ENCODE results near the gene SH3PXD2A. TPM values are rescaled to one million over a fixed set of nuclear protein-coding genes. Genes with fewer than 3 reads are reported as not detected.

Gene SH3PXD2A
- total and polyA plus RNA-seq, 2 donors (not counting 1 experiment from before 2014, with no cell fraction given), result 3.2 to 33.5 TPM

DNA sequence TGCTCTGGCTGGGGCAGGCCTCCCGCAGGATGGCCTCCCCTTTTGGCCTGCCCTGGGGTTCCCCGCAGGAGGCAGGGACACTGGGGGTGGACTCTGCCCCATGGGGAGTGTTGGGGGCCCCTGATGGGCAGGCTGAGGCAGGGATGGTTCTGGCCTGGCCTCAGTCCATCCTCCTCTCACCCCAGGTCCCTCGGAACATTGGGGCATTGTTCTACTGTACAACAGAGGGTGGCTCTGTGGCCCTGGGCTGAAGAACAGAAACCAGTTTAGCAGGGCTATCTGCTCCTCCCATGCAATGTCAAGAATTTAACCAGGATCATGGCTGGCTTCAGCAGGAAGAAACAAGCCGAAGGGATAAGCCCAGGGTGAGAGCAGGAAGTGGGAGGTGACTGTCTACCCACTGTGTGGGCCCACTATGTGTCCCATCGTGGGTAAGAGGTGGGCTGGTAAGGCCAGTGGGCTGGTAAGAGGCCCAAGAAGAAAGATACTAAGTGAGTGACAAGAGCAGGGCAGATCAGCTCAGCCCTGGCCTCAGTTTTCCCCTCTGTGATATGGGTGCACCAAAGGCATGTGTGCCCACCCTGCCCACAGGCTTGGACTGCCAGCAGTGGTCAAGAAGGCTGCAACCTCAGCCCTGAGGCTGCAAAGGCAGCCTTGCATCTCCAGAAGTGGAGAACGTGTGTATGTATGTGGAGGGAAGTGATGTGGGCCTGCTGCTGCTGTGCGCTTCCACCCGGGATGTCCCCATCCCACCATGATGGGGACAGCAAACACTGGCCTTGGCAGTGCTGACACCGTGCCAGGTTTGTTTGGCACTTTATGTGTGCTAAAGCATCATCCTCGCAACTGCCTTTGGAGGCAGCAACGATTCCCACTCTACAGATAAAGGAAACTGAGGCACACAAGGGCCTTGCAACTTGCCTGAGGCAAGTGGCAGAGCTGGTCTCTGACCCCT is 138.9 kb downstream of the SH3PXD2A start:
- CTCF ChIA-PET, result no interaction called here
- no peaks in the 10 kb centered on the region for H3K4me1 Mint-ChIP-seq
- DNase-seq, result no peak
- no peaks in the 10 kb centered on the region for H3K79me2 ChIP-seq (ENCODE audit: control insufficient read depth, insufficient read depth, low read length)
- H4K20me1 ChIP-seq (ENCODE audit: control insufficient read depth, insufficient read depth, low read length, poor library complexity, severe bottlenecking), result no peaks in the 10 kb centered on the region
- no peaks in the 10 kb centered on the region for H3K9me3 Mint-ChIP-seq (ENCODE audit: insufficient read depth)
- H3K9me3 ChIP-seq (ENCODE audit: control extremely low read depth in 1 of 3, control insufficient read depth in 2 of 3, insufficient read depth in 1 of 3, low read length in 2 of 3), result no peaks in the 10 kb centered on the region
- no peak overlapping the region for H3K27ac Mint-ChIP-seq
- no peak overlapping the region for H3K4me2 ChIP-seq (replicated peaks; ENCODE audit: low read depth, low read length, poor library complexity, severe bottlenecking)
- no peak overlapping the region for H3K9ac ChIP-seq (ENCODE audit: low read length)
- H2AFZ ChIP-seq (ENCODE audit: insufficient read depth, low read depth, low read length, poor library complexity, severe bottlenecking), result no peak overlapping the region
- H3K27me3 Mint-ChIP-seq, result no peaks in the 10 kb centered on the region
- no peaks in the 10 kb centered on the region for H3K4me1 ChIP-seq (ENCODE audit: control insufficient read depth in 2 of 2, insufficient read depth in 2 of 2, low read length in 2 of 2)
- intact Hi-C loops (cut with micrococcal nuclease), result loop anchor here (10.0 kb wide), 1 partner anchor 1208 kb away; no protein-coding TSS in a partner anchor
- no peaks in the 10 kb centered on the region for H3K36me3 ChIP-seq (replicated peaks in 1 of 2; ENCODE audit: control extremely low read depth in 1 of 2, control insufficient read depth in 1 of 2, extremely low read depth in 1 of 2, insufficient read depth in 2 of 2, low read length in 1 of 2)
- H3K4me3 Mint-ChIP-seq, result no peak overlapping the region
- TF ChIP-seq EZH2 (IDR thresholded peaks at IDR 0.05; ENCODE audit: borderline replicate concordance, insufficient read depth, low read depth, low read length, poor library complexity, severe bottlenecking), result no peak
- TF ChIP-seq, protein P1, sequence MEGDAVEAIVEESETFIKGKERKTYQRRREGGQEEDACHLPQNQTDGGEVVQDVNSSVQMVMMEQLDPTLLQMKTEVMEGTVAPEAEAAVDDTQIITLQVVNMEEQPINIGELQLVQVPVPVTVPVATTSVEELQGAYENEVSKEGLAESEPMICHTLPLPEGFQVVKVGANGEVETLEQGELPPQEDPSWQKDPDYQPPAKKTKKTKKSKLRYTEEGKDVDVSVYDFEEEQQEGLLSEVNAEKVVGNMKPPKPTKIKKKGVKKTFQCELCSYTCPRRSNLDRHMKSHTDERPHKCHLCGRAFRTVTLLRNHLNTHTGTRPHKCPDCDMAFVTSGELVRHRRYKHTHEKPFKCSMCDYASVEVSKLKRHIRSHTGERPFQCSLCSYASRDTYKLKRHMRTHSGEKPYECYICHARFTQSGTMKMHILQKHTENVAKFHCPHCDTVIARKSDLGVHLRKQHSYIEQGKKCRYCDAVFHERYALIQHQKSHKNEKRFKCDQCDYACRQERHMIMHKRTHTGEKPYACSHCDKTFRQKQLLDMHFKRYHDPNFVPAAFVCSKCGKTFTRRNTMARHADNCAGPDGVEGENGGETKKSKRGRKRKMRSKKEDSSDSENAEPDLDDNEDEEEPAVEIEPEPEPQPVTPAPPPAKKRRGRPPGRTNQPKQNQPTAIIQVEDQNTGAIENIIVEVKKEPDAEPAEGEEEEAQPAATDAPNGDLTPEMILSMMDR (IDR thresholded peaks at IDR 0.05), result no peak
- no peak overlapping the region for H3K4me3 ChIP-seq (ENCODE audit: control extremely low read depth in 1 of 5, extremely low read depth in 1 of 5, insufficient read depth in 1 of 5, low read depth in 2 of 5, low read length in 4 of 5)
- POLR2A ChIA-PET, result interaction anchor here (0.6 kb wide), 1 partner anchor 151 kb away, joined by 4 read pairs; no protein-coding TSS in a partner anchor
- H3K27me3 ChIP-seq (replicated peaks in 1 of 4; ENCODE audit: control extremely low read depth in 1 of 4, control insufficient read depth in 3 of 4, insufficient read depth in 4 of 4, low read length in 3 of 4), result peaks cover 0 to 2% (median 0%) of the 10 kb centered on the region in 4 experiments
- 84% methylated on average over 9 of the region's 11 CpGs for WGBS (ENCODE audit: insufficient coverage)
- no peak for ATAC-seq (ENCODE audit: low read depth)
- no peak overlapping the region for H3K27ac ChIP-seq (ENCODE audit: low read length in 2 of 2)

DNA sequence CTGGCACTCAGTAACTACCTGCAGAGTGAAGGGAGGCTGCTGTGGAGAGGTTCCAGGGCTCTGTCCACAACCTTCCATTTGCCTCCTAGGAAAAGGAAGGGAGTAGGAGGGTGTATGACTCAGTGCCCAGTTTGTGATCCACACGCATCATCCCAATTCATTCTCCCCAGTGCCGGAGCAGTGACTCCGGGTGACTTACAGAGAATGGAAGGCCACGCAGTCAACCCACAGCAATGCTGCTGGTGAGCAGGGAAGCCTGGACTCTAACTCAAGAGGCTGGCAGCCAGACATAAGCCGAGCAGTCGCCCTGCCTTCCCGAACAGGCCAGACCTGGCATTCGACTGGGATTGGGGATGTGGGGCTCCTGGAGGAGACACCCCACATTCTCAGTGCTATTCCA is 139.9 kb downstream of the SH3PXD2A start:
- Histone ChIP-seq H3K27me3 (replicated peaks in 1 of 4; ENCODE audit: control extremely low read depth in 1 of 4, control insufficient read depth in 3 of 4, insufficient read depth in 4 of 4, low read length in 3 of 4) (no peaks in the 10 kb centered on the region), H3K4me1 (ENCODE audit: control insufficient read depth in 2 of 2, insufficient read depth in 2 of 2, low read length in 2 of 2) (no peaks in the 10 kb centered on the region), H4K20me1 (ENCODE audit: control insufficient read depth, insufficient read depth, low read length, poor library complexity, severe bottlenecking) (no peaks in the 10 kb centered on the region), H3K36me3 (replicated peaks in 1 of 2; ENCODE audit: control extremely low read depth in 1 of 2, control insufficient read depth in 1 of 2, extremely low read depth in 1 of 2, insufficient read depth in 2 of 2, low read length in 1 of 2) (no peaks in the 10 kb centered on the region), H3K4me2 (replicated peaks; ENCODE audit: low read depth, low read length, poor library complexity, severe bottlenecking) (no peak overlapping the region), H3K27ac (ENCODE audit: low read length in 2 of 2) (no peak overlapping the region), H3K9ac (ENCODE audit: low read length) (no peak overlapping the region), H3K79me2 (ENCODE audit: control insufficient read depth, insufficient read depth, low read length) (no peaks in the 10 kb centered on the region), H3K9me3 (ENCODE audit: control extremely low read depth in 1 of 3, control insufficient read depth in 2 of 3, insufficient read depth in 1 of 3, low read length in 2 of 3) (no peaks in the 10 kb centered on the region), H3K4me3 (ENCODE audit: control extremely low read depth in 1 of 5, extremely low read depth in 1 of 5, insufficient read depth in 1 of 5, low read depth in 2 of 5, low read length in 4 of 5) (no peak overlapping the region), H2AFZ (ENCODE audit: insufficient read depth, low read depth, low read length, poor library complexity, severe bottlenecking) (no peak overlapping the region)
- intact Hi-C loops (cut with micrococcal nuclease), result loop anchor here (10.0 kb wide), 1 partner anchor 1209 kb away; no protein-coding TSS in a partner anchor
- 100% methylated on average over 5 of the region's 8 CpGs for WGBS (ENCODE audit: insufficient coverage)
- H3K9me3 Mint-ChIP-seq (ENCODE audit: insufficient read depth), result no peaks in the 10 kb centered on the region
- ChIA-PET POLR2A (no interaction called here), CTCF (interaction anchor here (0.8 to 6.2 kb wide), 6 partner anchors 10 to 173 kb away, joined by 3 to 56 read pairs (median 14); partner anchors contain the start of gene SH3PXD2A)
- H3K27me3 Mint-ChIP-seq, result peaks cover 2% of the 10 kb centered on the region
- H3K4me3 Mint-ChIP-seq, result no peak overlapping the region
- DNase-seq (no peak), ATAC-seq (ENCODE audit: low read depth) (no peak)
- no peak overlapping the region for H3K27ac Mint-ChIP-seq
- no peaks in the 10 kb centered on the region for H3K4me1 Mint-ChIP-seq
- no peak for TF ChIP-seq EZH2 (IDR thresholded peaks at IDR 0.05; ENCODE audit: borderline replicate concordance, insufficient read depth, low read depth, low read length, poor library complexity, severe bottlenecking)
- TF ChIP-seq, protein P1 (IDR thresholded peaks at IDR 0.05), result no peak
